B cell (primary cell): ENCODE data around the gene CYP26B1. TPM values are rescaled to one million over a fixed set of nuclear protein-coding genes. Genes with fewer than 3 reads are reported as not detected.

Experiments
- ATAC-seq: fragments of 200-7000 bp; cut with Tn5 transposase; one replicate; pipeline ENCODE4 v1.10.0; 2021; ENCODE audit warnings: low read depth, mild to moderate bottlenecking, moderate number of reproducible peaks, moderate library complexity
- CTCF ChIA-PET: fragments of 350-600 bp; sonication (Branson Sonifier 250); formaldehyde crosslinking; loops from one replicate; lab custom pipeline; 2021; ENCODE audit warnings: antibody characterized with exemption, inconsistent platforms; lab: Charles Lee
- POLR2A ChIA-PET: fragments of 350-600 bp; sonication (Branson Sonifier 250); formaldehyde crosslinking; loops from one replicate; lab custom pipeline; 2021; ENCODE audit warnings: antibody characterized with exemption; lab: Charles Lee
- DNase-seq: peaks from one replicate; pipeline ENCODE4 v3.0.0; 2013
- H2AFZ ChIP-seq: 2 replicates; pipeline ENCODE4 v1.6.1; 2012; ENCODE audit warnings: mild to moderate bottlenecking, low read depth, low read length; ENCODE audit not compliant: insufficient read depth, poor library complexity, severe bottlenecking
- H3K27ac ChIP-seq, 2 donors: 1 replicate in 1 of 2; 2 replicates in 1 of 2; pipeline ENCODE4 v1.5.1; 2012 to 2013; ENCODE audit warnings: low read length in 2 of 2, mild to moderate bottlenecking in 2 of 2, moderate library complexity in 1 of 2
- H3K27me3 ChIP-seq, 4 experiments: fragments of 200-600 bp in 1 of 4; sonication (generic) in 1 of 4; replicated peaks in 1 of 4; 1 replicate in 2 of 4; 2 replicates in 2 of 4; pipeline versions ENCODE4 v1.6.1 to v1.7.0; 2013 to 2016; ENCODE audit warnings: low read length in 3 of 4, mild to moderate bottlenecking in 2 of 4, mixed read lengths in 1 of 4, moderate library complexity in 1 of 4; ENCODE audit not compliant: insufficient read depth in 4 of 4, control insufficient read depth in 3 of 4; ENCODE audit errors: control extremely low read depth in 1 of 4
- H3K36me3 ChIP-seq, 2 experiments: replicated peaks in 1 of 2; 1 replicate in 1 of 2; 2 replicates in 1 of 2; pipeline versions ENCODE4 v1.6.1 to v1.7.1; 2013; ENCODE audit warnings: low read length in 1 of 2; ENCODE audit not compliant: insufficient read depth in 2 of 2, control insufficient read depth in 1 of 2; ENCODE audit errors: control extremely low read depth in 1 of 2, extremely low read depth in 1 of 2
- H3K4me1 ChIP-seq, 2 donors: fragments of 200-600 bp in 1 of 2; sonication (generic) in 1 of 2; 1 replicate in 1 of 2; 2 replicates in 1 of 2; pipeline versions ENCODE4 v1.5.1 to v1.6.1; 2013 to 2017; ENCODE audit warnings: low read length in 2 of 2; ENCODE audit not compliant: control insufficient read depth in 2 of 2, insufficient read depth in 2 of 2
- H3K4me2 ChIP-seq: replicated peaks from 2 replicates; pipeline ENCODE3; 2012; ENCODE audit warnings: mild to moderate bottlenecking, low read depth, low read length; ENCODE audit not compliant: poor library complexity, severe bottlenecking
- H3K4me3 ChIP-seq, 5 experiments: fragments of 200-600 bp in 1 of 5; sonication (generic) in 1 of 5; 1 replicate in 3 of 5; 2 replicates in 2 of 5; pipeline versions ENCODE4 v1.5.1 to v1.7.0; 2011 to 2016; ENCODE audit warnings: low read length in 4 of 5, mild to moderate bottlenecking in 4 of 5, low read depth in 2 of 5, control low read depth in 1 of 5, moderate library complexity in 1 of 5; ENCODE audit not compliant: insufficient read depth in 1 of 5; ENCODE audit errors: control extremely low read depth in 1 of 5, extremely low read depth in 1 of 5
- H3K79me2 ChIP-seq: fragments of 200-600 bp; sonication (generic); one replicate; pipeline ENCODE4 v1.6.0; 2016; ENCODE audit warnings: low read length; ENCODE audit not compliant: control insufficient read depth, insufficient read depth
- H3K9ac ChIP-seq: fragments of 200-600 bp; sonication (generic); 2 replicates; pipeline ENCODE4 v1.6.1; 2017; ENCODE audit warnings: mild to moderate bottlenecking, low read length, moderate library complexity
- H3K9me3 ChIP-seq, 3 donors: one replicate each; pipeline versions ENCODE4 v1.6.1 to v1.7.1; 2013; ENCODE audit warnings: low read length in 2 of 3; ENCODE audit not compliant: control insufficient read depth in 2 of 3, insufficient read depth in 1 of 3; ENCODE audit errors: control extremely low read depth in 1 of 3
- H4K20me1 ChIP-seq: 2 replicates; pipeline ENCODE4 v1.6.0; 2012; ENCODE audit warnings: mild to moderate bottlenecking, low read length; ENCODE audit not compliant: insufficient read depth, control insufficient read depth, poor library complexity, severe bottlenecking
- H3K27ac Mint-ChIP-seq: one replicate; pipeline ENCODE4 v1.8.0; 2021; ENCODE audit warnings: mixed read lengths
- H3K27me3 Mint-ChIP-seq: one replicate; pipeline ENCODE4 v1.8.0; 2021; ENCODE audit warnings: mixed read lengths
- H3K4me1 Mint-ChIP-seq: one replicate; pipeline ENCODE4 v1.8.0; 2021; ENCODE audit warnings: mixed read lengths
- H3K4me3 Mint-ChIP-seq: one replicate; pipeline ENCODE4 v1.8.0; 2021; ENCODE audit warnings: mixed read lengths
- H3K9me3 Mint-ChIP-seq: one replicate; pipeline ENCODE4 v1.8.0; 2022; ENCODE audit warnings: mixed read lengths; ENCODE audit not compliant: insufficient read depth
- WGBS: methylation state at CpG from one replicate; pipeline ENCODE4 v1.1.5; 2013; ENCODE audit warnings: missing lambda C conversion rate; ENCODE audit not compliant: insufficient coverage; 5-methylcytosine and 5-hydroxymethylcytosine counted together
- intact Hi-C: fragments of 100-400 bp; cut with micrococcal nuclease; formaldehyde crosslinking; loops from one replicate; pipeline ENCODE4 v1.10.0; 2022
- polyA plus RNA-seq: library from polyadenylated mRNA; depleted of rRNA; stranded (reverse); fragments of >200 nt; gene quantifications from 2 replicates; pipeline ENCODE4 v1.2.3, GENCODE V29; 2012
- total RNA-seq, 2 donors: library from RNA; stranded (reverse); fragments of 120-200 nt in 1 of 2; gene quantifications; 1 replicate in 1 of 2; 2 replicates in 1 of 2; pipeline versions ENCODE4 v1.2.3 to v1.2.4, GENCODE V29; 2013 to 2022
- TF ChIP-seq, protein P1 (sequence below): fragments of 200-600 bp; IDR thresholded peaks from one replicate; pipeline ENCODE4 v1.8.0; 2022; ENCODE audit warnings: antibody characterized with exemption, mild to moderate bottlenecking

Gene CYP26B1
- total and polyA plus RNA-seq, 2 donors (not counting 1 experiment from before 2014, with no cell fraction given) = not detected

DNA sequence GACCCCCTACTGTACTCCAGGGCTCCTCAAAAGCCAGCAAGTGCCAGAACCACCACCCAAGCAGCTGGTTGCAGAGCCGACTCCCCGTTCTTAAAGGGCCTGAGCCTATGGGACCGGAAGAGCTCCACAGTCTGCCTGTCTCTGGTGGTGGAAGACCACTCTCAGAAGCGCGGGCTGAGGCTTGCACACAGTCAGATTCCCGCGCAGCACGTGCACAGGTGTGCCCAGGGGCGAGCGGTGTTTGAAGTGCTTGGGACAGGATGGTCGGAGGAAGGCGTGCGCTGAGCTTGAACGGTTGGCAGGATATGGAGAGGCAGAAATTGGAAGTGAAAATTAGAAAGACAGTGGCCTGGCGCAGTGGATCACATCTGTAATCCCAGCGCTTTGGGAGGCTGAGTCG is 64.8 kb downstream of the CYP26B1 start:
- H2AFZ ChIP-seq = no peak overlapping the region
- no peak for DNase-seq
- Mint-ChIP-seq H3K4me1 (no peaks in the 10 kb centered on the region), H3K27me3 (no peaks in the 10 kb centered on the region), H3K9me3 (no peaks in the 10 kb centered on the region), H3K4me3 (no peak overlapping the region), H3K27ac (no peak overlapping the region)
- intact Hi-C loops = no loop called here
- H3K9ac ChIP-seq = no peak overlapping the region
- H4K20me1 ChIP-seq = no peaks in the 10 kb centered on the region
- no peak overlapping the region for H3K4me2 ChIP-seq
- no peak overlapping the region for H3K4me3 ChIP-seq
- CTCF ChIA-PET = no interaction called here
- peaks cover 0 to 19% (median 0%) of the 10 kb centered on the region in 3 donors for H3K9me3 ChIP-seq
- no peak for ATAC-seq
- 93% methylated on average over 17 of the region's 17 CpGs for WGBS
- TF ChIP-seq, protein P1, sequence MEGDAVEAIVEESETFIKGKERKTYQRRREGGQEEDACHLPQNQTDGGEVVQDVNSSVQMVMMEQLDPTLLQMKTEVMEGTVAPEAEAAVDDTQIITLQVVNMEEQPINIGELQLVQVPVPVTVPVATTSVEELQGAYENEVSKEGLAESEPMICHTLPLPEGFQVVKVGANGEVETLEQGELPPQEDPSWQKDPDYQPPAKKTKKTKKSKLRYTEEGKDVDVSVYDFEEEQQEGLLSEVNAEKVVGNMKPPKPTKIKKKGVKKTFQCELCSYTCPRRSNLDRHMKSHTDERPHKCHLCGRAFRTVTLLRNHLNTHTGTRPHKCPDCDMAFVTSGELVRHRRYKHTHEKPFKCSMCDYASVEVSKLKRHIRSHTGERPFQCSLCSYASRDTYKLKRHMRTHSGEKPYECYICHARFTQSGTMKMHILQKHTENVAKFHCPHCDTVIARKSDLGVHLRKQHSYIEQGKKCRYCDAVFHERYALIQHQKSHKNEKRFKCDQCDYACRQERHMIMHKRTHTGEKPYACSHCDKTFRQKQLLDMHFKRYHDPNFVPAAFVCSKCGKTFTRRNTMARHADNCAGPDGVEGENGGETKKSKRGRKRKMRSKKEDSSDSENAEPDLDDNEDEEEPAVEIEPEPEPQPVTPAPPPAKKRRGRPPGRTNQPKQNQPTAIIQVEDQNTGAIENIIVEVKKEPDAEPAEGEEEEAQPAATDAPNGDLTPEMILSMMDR = no peak
- no peaks in the 10 kb centered on the region for H3K79me2 ChIP-seq
- no peaks in the 10 kb centered on the region for H3K36me3 ChIP-seq
- H3K4me1 ChIP-seq = no peaks in the 10 kb centered on the region
- POLR2A ChIA-PET = no interaction called here
- H3K27ac ChIP-seq = no peak overlapping the region
- H3K27me3 ChIP-seq = no peaks in the 10 kb centered on the region

GRCh38 chr2:72082021-72082601 is 65.6 kb downstream of the CYP26B1 start:
- ChIA-PET CTCF (no interaction called here), POLR2A (no interaction called here)
- no peak overlapping the region for H3K4me3 ChIP-seq
- H3K36me3 ChIP-seq = no peaks in the 10 kb centered on the region
- no peak for ATAC-seq
- H3K79me2 ChIP-seq = no peaks in the 10 kb centered on the region
- WGBS = 93% methylated on average over 12 of the region's 12 CpGs
- H3K4me2 ChIP-seq = no peak overlapping the region
- H3K9ac ChIP-seq = no peak overlapping the region
- no peaks in the 10 kb centered on the region for H3K4me1 ChIP-seq
- intact Hi-C loops = no loop called here
- no peak overlapping the region for H3K4me3 Mint-ChIP-seq
- H3K27ac ChIP-seq = no peak overlapping the region
- no peaks in the 10 kb centered on the region for H3K4me1 Mint-ChIP-seq
- no peak for DNase-seq
- no peak overlapping the region for H3K27ac Mint-ChIP-seq
- H3K27me3 ChIP-seq = no peaks in the 10 kb centered on the region
- H2AFZ ChIP-seq = no peak overlapping the region
- H3K9me3 Mint-ChIP-seq = no peaks in the 10 kb centered on the region
- H3K9me3 ChIP-seq = peaks cover 0 to 19% (median 0%) of the 10 kb centered on the region in 3 donors
- H3K27me3 Mint-ChIP-seq = no peaks in the 10 kb centered on the region
- no peaks in the 10 kb centered on the region for H4K20me1 ChIP-seq
- TF ChIP-seq, protein P1 = no peak
